HG02870 (cell line): ENCODE measurements around the gene FHIP2A.
"Not testable (repeated sequence)": the region's sequence is repeated elsewhere in the genome, so short reads cannot be mapped to it uniquely, and the experiment has no call there.

Experiments
- ATAC-seq: cut with Tn5 transposase; IDR thresholded peaks from one replicate; pipeline ENCODE4 v1.9.1; 2021; ENCODE audit warnings: mild to moderate bottlenecking, moderate library complexity; ENCODE audit not compliant: unreplicated experiment

Gene FHIP2A, protein sequence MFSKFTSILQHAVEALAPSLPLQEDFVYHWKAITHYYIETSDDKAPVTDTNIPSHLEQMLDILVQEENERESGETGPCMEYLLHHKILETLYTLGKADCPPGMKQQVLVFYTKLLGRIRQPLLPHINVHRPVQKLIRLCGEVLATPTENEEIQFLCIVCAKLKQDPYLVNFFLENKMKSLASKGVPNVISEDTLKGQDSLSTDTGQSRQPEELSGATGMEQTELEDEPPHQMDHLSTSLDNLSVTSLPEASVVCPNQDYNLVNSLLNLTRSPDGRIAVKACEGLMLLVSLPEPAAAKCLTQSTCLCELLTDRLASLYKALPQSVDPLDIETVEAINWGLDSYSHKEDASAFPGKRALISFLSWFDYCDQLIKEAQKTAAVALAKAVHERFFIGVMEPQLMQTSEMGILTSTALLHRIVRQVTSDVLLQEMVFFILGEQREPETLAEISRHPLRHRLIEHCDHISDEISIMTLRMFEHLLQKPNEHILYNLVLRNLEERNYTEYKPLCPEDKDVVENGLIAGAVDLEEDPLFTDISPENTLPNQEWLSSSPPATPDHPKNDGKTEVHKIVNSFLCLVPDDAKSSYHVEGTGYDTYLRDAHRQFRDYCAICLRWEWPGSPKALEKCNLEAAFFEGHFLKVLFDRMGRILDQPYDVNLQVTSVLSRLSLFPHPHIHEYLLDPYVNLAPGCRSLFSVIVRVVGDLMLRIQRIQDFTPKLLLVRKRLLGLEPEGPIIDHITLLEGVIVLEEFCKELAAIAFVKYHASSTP

DNA sequence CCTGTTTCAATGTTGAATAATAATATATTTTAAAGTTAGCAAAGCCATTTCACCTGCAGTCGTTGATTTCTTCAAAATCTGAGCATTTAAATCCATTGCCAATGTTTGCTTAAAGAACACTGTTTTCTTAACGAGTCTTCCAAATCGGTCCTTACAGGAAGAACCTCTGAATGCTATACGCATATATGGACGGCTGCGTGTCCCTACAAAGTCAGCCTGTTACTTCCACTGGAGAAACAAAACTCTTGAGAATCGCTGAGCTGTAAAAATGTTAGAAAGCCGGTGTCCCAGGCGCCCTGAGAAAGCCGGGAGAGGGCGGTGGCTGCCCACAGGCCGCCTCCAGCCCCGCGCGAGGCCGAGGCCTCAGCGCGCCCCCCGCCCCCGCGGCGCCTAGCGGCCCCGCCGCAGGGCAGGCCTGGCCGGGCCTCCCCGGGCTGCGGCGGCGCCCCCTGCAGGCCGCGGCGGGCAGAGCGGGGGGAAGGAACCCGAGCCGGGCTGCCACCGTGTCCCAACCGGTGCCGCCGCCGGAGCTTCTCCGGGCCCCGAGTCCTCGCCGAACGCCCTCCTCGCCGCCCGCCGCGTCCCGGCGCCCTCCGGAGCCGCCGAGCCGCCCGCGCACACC is at the start of gene FHIP2A:
Gene FHIP2A (plus strand): TSS at position 488 of the 622 bp plus-strand sequence. CDS start 299 bp downstream, outside the sequence.
- peak; percentile 61 for ATAC-seq

DNA sequence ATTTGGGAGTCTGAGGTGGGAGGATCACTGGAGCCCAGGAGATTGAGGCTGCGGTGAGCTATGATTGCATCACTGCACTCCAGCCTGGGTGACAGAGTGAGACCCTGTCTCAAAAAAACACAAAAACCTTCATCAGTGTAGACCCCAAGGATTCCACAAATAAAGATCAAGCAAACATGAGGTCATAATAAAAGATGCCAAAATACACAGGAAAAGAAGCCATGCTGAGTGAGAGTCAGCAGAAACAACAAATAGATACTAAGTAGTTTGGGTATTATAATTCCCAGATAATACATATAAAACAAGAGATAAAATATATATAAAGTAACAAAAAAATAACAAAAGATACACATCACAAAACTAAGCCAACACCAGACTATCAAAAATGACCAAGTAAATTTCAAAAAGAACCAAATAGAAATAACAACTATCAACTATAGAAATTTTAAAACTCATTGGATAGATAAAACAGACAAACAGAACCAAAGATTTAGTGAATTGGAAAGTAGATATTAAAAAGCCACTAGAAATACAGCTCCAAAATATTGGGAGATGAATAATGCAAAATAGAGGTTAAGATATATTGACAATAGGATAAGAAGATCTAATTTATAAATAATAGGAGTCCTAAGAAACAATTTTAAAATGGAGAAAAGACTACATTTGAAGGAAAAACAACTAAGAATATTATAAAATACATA is 48.9 kb upstream of the FHIP2A start:
- no peak for ATAC-seq

DNA sequence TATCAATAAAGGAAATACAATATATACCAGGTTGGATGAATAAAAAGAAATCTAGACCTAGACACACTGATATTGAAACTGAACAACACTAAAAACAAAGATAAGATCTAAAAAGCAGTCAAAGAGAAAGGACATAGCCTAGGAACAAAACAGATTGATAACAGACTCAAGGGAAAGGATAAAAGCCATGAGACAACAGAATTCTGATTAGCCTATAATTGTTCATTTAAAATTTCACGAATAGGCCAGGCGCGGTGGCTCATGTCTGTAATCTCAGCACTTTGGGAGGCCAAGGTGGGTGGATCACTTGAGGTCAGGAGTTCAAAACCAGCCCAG is 48.4 kb upstream of the FHIP2A start:
- no peak for ATAC-seq

DNA sequence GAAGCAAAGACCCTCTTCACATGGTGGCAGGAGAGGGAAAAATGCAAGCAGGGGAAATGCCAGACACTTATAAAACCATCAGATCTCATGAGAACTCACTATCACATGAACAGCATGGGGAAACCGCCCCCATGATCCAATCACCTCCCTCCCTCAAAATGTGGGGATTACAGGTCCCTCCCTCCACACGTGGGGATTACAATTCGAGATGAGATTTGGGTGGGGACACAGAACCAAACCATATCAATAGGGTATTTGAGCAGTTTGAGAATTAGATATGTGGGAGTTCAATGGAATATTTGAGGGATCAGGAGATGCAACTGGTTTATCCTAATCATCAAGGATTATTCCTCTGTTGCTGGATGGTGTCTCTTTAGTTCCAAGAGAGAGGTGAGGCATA is 46.5 kb upstream of the FHIP2A start:
- not testable (repeated sequence) for ATAC-seq

DNA sequence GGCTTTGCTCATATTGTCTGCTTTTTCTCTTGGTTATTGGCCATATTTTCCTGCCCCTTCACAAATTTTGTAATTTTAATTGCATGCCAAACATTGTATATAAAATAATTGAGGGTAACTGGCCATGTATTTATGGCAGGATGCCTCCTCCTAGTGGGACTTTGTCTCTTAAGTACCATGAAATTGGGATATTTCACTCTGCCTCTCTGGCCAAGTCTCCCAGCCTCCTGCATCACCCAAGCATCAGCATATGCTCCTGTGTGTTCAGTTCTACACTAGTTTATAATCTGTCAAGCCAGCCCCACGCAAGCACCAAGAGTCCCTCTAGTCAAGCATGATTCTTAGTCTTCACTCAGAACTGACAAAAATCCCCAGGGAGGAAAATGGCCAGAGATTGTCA is 44.2 kb upstream of the FHIP2A start:
- no peak for ATAC-seq

DNA sequence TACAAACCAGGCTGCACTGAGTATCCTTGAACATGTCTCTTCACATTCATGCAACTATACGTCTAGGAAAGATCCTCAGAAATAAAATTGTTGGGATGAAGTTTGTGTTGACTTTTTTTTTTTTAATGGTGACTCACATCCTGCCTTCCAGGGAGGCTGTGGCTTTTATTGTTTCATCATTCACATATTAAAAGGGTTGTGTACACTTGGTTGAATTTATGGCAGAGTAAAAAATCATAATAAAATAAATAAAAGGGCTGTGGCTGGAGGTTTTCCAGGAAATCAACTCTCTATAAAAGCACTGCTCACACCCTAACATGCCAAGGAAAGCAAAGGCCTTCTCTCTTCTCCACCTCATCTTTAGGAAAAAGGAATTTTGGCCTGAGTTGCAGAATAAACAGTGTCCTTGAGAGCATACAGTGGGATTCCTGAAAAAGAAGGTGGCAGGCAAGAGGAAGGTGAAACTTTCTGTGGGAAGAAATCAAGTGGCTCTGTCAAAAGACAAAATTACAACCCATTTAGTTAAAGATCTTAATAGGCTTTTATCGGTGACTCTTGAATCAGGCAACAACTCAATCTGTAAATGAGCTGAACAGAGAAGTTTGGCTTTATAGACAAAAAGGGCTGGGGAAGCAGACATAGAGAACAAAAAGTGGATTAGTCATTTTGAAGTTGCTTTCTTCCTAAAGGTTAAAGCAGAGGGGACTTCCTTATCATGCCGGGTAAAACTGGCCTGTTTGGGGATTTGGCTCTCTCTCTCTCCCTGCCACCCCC is 41.6 kb upstream of the FHIP2A start:
- no peak for ATAC-seq

DNA sequence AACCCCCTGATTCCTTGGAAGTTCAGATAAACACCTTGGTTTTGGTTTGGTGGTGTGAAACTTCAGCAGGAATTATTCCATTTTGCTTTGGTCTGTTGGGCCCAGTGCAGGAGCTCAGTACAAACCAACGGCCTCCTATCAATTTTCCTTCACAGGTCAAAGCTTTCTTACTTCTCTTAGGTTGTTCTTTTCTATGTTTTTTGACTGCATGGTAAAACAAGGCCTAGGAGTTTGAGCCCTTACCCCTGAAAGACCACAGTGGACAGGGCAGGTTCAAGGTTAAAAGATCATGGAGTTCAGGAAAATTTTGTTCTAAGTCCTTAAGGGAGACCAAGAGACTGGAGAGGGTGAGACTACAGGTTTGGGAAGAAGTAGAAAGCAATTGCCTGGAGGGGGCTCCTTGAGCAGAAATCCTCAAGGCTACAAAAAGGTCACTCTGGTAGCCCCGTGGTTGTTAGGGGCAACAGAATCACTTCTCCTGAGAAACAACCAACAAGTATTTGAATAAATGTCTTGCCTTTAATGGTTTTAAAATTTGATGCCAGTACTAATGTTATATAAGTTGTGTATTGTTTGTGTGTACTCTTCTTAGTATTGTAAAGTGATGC is 40.9 kb upstream of the FHIP2A start:
- ATAC-seq = no peak

DNA sequence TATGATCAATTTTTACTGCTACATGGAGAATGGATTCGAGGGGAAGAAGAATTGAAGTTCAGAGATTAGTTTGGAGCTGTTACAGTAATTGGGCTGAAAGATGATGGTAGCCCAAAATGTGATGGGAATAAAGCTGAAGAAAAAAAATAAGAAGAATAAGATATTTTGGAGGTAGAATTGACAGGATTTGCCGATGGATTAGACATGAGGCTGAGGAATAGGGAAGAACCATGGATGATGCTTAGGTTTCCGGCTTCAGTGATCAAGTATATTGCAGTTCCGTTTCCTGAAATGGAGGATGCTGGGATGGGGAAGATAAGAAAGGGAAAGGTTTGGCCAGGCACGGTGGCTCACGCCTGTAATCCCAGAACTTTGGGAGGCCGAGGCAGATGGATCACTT is 38.9 kb upstream of the FHIP2A start:
- ATAC-seq = no peak

DNA sequence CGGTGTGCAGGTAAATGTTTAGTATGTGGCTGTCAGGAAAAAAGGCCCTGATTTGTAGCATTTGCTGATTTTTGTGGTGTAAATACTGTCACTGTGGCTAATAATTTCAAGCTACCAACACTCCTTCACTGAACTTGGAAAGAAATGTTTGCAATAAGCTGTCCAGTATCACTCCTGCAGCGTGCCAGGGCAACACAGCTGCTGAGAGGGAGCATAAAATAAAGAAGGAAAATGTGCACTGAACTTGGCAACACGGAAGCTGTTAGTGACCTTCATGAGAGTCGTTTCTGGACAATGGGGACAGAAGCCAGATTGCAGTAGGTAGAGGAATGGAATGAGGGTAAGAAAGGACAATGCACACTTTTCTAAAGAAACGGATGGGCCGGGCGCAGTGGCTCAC is 37.9 kb upstream of the FHIP2A start:
- ATAC-seq = no peak

DNA sequence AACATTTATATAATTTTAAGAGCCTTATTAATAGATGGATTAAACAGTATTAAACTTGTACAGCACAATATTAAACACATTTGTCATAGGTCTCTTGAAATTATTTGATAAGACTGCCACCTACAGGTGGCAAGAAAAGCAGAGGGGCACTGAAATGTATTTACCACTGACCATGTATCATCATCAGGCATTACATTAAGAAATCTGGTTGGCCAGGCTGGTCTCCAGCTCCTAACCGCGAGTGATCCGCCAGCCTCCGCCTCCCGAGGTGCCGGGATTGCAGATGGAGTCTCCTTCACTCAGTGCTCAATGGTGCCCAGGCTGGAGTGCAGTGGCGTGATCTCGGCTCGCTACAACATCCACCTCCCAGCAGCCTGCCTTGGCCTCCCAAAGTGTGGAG is 35.1 kb upstream of the FHIP2A start:
- peak; percentile 73 for ATAC-seq

DNA sequence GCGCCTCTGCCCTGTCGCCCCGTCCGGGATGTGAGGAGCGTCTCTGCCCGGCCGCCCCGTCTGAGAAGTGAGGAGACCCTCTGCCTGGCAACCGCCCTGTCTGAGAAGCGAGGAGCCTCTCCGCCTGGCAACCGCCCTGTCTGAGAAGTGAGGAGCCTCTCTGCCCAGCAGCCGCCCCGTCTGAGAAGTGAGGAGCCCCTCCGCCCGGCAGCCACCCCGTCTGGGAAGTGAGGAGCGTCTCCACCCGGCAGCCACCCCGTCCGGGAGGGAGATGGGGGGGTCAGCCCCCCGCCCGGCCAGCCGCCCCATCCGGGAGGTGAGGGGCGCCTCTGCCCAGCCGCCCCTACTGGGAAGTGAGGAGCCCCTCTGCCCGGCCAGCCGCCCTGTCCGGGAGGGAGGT is 34.4 kb upstream of the FHIP2A start:
- ATAC-seq = not testable (repeated sequence)

DNA sequence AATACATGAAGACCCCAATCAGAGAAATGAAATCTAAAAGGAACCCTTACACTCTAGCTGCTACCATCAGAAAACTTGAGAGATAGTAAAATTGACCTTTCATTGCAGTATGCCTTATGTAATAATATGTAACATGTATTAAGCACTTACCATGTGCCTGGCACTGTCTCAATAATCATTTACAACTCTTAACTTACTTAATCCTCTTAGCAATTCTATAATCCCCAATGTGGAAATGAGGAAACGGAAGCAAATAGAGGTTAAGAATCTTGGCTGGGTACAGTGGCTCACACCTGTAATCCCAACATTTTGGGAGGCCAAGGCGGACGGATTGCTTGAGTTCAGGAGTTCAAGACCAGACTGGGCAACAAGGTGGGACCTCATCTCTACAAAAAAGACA is 29.8 kb upstream of the FHIP2A start:
- ATAC-seq = no peak

DNA sequence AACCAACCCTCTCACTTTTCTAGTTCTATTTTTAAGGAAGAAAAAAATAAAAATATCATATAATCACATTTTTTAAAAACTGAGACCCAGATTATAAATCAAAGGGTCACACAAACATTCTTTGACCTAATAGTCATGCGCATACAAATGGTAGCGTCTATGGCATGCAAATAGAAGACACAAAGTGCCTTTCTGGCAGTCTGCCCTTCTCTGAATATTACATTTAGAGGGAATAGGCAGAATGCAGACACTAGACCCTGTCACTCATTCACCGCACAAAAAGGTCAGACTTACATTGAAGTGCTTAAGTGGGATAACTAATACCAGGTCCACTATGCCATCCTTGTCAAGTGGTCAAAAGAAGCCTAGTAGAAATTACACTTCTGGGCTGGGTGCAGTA is 26.5 kb upstream of the FHIP2A start:
- ATAC-seq = no peak

DNA sequence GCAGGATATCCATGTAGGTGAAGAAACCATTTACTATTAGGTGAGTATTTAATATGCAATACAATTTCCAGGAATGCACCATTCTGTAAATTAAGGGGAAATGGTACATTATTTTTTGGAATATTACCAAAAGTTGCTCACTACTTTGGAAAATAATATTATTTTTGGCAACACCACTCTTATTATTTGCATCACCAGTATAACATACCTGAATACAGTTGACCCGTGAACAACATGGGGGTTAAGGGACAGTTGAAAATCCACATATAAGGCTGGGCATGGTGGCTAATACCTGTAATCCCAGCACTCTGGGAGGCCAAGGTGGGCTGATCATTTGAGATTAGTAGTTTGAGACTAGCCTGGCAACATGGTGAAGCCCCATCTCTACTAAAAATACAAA is 21.2 kb upstream of the FHIP2A start:
- ATAC-seq = no peak

DNA sequence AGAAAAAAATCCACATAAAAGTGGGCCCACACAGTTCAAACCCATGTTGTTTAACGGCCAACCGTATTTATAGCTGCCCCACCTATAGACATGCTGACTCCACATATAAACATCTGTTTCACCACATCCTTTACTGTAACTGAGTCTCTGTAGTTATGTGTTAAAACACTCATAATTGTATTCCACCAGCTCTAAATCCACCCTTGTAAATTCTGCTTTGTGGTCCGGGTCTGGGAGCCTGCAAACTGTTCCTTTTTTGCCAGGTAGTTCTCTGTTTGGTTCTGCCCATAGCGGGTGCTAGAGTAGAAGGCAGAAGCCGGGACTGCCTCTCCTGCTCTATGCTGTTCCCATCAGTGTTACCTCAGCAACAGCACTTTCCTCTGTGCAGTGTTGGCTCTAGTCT is 20.2 kb upstream of the FHIP2A start:
- ATAC-seq = peak; percentile 70

DNA sequence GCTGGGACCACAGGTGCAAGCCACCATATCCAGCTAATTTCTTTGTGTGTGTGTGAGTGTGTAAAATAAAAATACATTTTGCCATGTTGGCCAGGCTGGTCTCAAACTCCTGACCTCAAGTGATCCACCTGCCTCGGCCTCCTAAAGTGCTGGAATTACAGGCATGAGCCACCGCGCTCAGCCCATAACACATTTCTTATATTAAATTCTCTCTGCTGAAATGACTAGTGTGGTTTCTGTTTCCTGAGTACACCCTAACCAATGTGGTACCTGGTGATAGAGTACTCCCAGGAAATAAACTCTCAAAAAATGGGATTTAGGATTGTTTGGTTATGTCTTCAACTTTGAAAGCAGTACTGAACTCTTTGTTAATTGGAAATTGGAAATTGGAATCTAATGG is 19.4 kb upstream of the FHIP2A start:
- ATAC-seq = no peak

DNA sequence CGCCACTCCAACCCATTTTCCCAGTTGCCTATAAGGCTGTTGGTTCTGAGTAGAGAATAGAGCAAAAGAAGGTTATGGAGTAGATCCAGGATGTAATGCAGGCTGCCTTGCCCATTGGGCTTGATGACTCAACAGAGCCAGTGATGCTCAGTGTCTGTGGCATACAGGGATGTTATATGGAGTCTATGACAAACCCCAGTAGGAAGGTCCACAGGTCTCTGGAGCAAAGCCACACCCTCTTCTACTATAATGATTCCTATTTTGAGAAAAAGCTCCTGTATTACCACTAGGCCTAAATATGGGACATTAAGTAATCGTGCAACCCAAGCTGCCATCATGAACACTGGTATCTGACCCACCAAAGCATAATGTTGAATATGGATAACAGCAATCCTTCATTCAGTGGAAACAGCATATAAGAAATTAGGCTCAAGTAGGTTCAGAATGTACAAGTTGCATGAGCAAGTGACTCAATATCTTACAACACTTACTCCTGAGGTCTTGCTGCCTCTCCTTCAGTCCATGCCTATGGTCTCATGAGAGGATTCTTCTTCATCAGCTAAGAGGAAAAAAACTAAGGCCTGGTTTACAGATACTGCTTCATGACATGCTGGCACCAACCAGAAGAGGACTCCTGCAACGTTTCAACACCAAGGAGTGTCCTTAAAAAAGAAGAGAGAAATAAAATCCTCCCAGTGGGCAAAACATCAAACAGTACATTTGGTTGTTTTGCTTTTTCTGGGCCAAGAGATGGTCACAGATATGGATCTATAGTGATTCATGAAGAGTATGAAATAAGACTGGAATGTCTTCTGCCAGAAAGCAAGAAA is 14.8 kb upstream of the FHIP2A start:
- ATAC-seq = no peak

DNA sequence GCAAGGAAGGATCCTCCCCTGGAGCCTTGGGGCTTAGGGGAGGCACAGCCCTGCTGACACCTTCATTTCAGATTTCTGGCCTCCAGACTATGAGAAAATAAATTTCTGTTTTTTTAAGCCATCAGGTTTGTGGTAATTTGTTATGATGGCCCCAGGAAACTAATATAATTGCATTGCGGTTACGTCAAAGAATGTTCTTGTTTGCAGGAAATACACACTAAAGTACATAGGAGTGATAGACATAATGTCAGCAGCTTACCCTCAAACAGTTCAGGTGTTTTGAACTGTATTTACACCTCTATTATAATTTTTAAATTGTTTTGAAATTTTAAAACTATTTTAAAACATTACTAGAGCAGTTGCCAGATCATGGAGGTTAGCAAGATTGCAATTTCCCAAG is 12.6 kb upstream of the FHIP2A start:
- ATAC-seq = no peak

DNA sequence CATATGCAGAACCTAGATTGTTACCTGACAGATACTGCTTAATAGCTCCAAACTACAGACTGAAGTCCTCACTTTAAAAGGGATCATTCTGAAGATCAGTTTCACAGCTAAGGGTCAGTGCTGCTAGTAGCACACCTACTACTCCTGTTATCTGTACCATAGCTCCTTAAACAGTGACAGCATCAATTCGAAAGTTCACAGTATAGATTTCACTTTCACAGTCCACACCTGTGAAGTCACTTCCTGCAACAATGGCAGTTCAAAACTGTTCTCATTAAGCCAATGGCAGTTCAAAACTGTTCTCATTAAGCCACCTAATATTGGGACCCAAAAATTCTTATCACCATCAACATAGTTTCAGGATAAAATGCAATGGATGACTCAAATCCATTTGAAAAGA is 10.7 kb upstream of the FHIP2A start:
- peak; percentile 100 for ATAC-seq
